ENCODE data around the gene OSBPL5.

The OSBPL5 gene

DNA sequence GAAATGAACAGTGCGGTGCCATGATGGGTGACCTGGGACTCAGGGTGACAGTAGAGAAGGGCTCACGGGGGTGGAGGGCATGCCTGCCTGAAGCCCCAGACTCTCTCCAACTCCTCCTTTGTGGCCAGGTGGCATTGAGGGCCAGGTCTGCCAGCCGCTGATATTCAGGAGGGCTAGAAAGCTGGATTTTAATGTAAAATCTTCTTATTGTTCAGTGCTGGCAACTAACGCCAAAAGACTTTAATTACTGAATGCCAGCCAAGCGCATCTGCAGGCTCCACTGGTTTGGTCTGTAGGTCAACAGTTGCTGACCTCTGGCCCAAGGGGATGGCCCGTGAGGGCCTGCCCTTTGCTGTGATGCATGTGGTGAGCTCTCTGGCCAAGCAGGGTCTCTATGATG lies 43.2 kb upstream of the OSBPL5 start:
- Histone ChIP-seq H3K4me2 (ENCODE audit: low read depth, low read length, poor library complexity, severe bottlenecking) (no peak overlapping the region), H3K4me1 (ENCODE audit: insufficient read depth, low read length, poor library complexity, severe bottlenecking) (peaks cover 10% of the 10 kb centered on the region), H3K9me3 (ENCODE audit: insufficient read depth, low read depth, low read length) (0 out of 2 replicates have a peak, but pooled peaks cover 3% of the 10 kb centered on the region), H3K9me2 (replicated peaks; ENCODE audit: low read depth, low read length) (no peaks in the 10 kb centered on the region), H2AFZ (ENCODE audit: low read length) (no peak overlapping the region), H3K9ac (ENCODE audit: low read depth, low read length, poor library complexity, severe bottlenecking) (no peak overlapping the region), H4K20me1 (ENCODE audit: insufficient read depth, low read length, poor library complexity, severe bottlenecking) (no peaks in the 10 kb centered on the region), H3K4me3 (ENCODE audit: low read length, poor library complexity, severe bottlenecking) (no peak overlapping the region), H3F3A (ENCODE audit: low read depth) (no peaks in the 10 kb centered on the region), H3K36me3 (ENCODE audit: insufficient read depth, low read length) (no peaks in the 10 kb centered on the region), H3K27me3 (ENCODE audit: insufficient read depth, low read length, poor library complexity, severe bottlenecking) (no peaks in the 10 kb centered on the region), H3K79me2 (ENCODE audit: insufficient read depth, low read length) (no peaks in the 10 kb centered on the region)
- no peak for TF ChIP-seq CTCF (conservative IDR thresholded peaks at IDR 0.05; ENCODE audit: low read length)

GRCh38 chr11:3207526-3208189 lies 42.5 kb upstream of the OSBPL5 start:
- Histone ChIP-seq H3K4me2 (ENCODE audit: low read depth, low read length, poor library complexity, severe bottlenecking) (no peak overlapping the region), H2AFZ (ENCODE audit: low read length) (no peak overlapping the region), H3K4me3 (ENCODE audit: low read length, poor library complexity, severe bottlenecking) (no peak overlapping the region), H3K36me3 (ENCODE audit: insufficient read depth, low read length) (no peaks in the 10 kb centered on the region), H3K4me1 (ENCODE audit: insufficient read depth, low read length, poor library complexity, severe bottlenecking) (peaks cover 13% of the 10 kb centered on the region), H3K9me2 (replicated peaks; ENCODE audit: low read depth, low read length) (no peaks in the 10 kb centered on the region), H3K9ac (ENCODE audit: low read depth, low read length, poor library complexity, severe bottlenecking) (no peak overlapping the region), H3K79me2 (ENCODE audit: insufficient read depth, low read length) (no peaks in the 10 kb centered on the region), H3K9me3 (ENCODE audit: insufficient read depth, low read depth, low read length) (0 out of 2 replicates have a peak, but pooled peaks cover 3% of the 10 kb centered on the region), H4K20me1 (ENCODE audit: insufficient read depth, low read length, poor library complexity, severe bottlenecking) (no peaks in the 10 kb centered on the region), H3F3A (ENCODE audit: low read depth) (no peaks in the 10 kb centered on the region), H3K27me3 (ENCODE audit: insufficient read depth, low read length, poor library complexity, severe bottlenecking) (no peaks in the 10 kb centered on the region)
- TF ChIP-seq EZH2phosphoT487 (IDR thresholded peaks at IDR 0.05; ENCODE audit: borderline replicate concordance) (no peak), CTCF (conservative IDR thresholded peaks at IDR 0.05; ENCODE audit: low read length) (no peak)

GRCh38 chr11:3206922-3207204 lies 41.8 kb upstream of the OSBPL5 start:
- Histone ChIP-seq H3F3A (ENCODE audit: low read depth) (no peaks in the 10 kb centered on the region), H3K79me2 (ENCODE audit: insufficient read depth, low read length) (no peaks in the 10 kb centered on the region), H3K9me3 (ENCODE audit: insufficient read depth, low read depth, low read length) (0 out of 2 replicates have a peak, but pooled peaks cover 3% of the 10 kb centered on the region), H3K4me1 (ENCODE audit: insufficient read depth, low read length, poor library complexity, severe bottlenecking) (peaks cover 21% of the 10 kb centered on the region), H3K9me2 (replicated peaks; ENCODE audit: low read depth, low read length) (no peaks in the 10 kb centered on the region), H2AFZ (ENCODE audit: low read length) (no peak overlapping the region), H3K9ac (ENCODE audit: low read depth, low read length, poor library complexity, severe bottlenecking) (no peak overlapping the region), H3K27me3 (ENCODE audit: insufficient read depth, low read length, poor library complexity, severe bottlenecking) (no peaks in the 10 kb centered on the region), H4K20me1 (ENCODE audit: insufficient read depth, low read length, poor library complexity, severe bottlenecking) (no peaks in the 10 kb centered on the region), H3K4me2 (ENCODE audit: low read depth, low read length, poor library complexity, severe bottlenecking) (no peak overlapping the region), H3K4me3 (ENCODE audit: low read length, poor library complexity, severe bottlenecking) (no peak overlapping the region), H3K36me3 (ENCODE audit: insufficient read depth, low read length) (no peaks in the 10 kb centered on the region)
- TF ChIP-seq CTCF (conservative IDR thresholded peaks at IDR 0.05; ENCODE audit: low read length): no peak
- TF ChIP-seq EZH2phosphoT487 (IDR thresholded peaks at IDR 0.05; ENCODE audit: borderline replicate concordance): no peak

Data from Loucy (cell line).